Muscle layer of colon (tissue), 2 donors: ENCODE measurements around the gene HS1BP3.

Experiments used
- H3K27ac ChIP-seq: one replicate; pipeline ENCODE4 v1.7.0; 2013; ENCODE audit warnings: low read depth, mild to moderate bottlenecking, low read length, moderate library complexity
- H3K27me3 ChIP-seq, 2 donors: one replicate each; pipeline ENCODE4 v1.7.0; 2013; ENCODE audit warnings: low read length in 2 of 2, mild to moderate bottlenecking in 2 of 2; ENCODE audit not compliant: insufficient read depth in 2 of 2, control insufficient read depth in 1 of 2
- H3K36me3 ChIP-seq: one replicate; pipeline ENCODE4 v1.7.0; 2013; ENCODE audit warnings: mild to moderate bottlenecking, low read length; ENCODE audit not compliant: insufficient read depth
- H3K4me1 ChIP-seq: one replicate; pipeline ENCODE4 v1.7.0; 2013; ENCODE audit warnings: mild to moderate bottlenecking, low read length; ENCODE audit not compliant: insufficient read depth
- H3K4me3 ChIP-seq, 2 donors: one replicate each; pipeline ENCODE4 v1.7.0; 2013; ENCODE audit warnings: low read length in 2 of 2, low read depth in 1 of 2, mild to moderate bottlenecking in 1 of 2, moderate library complexity in 1 of 2
- H3K9ac ChIP-seq: one replicate; pipeline ENCODE4 v1.7.0; 2013; ENCODE audit warnings: low read length
- H3K9me3 ChIP-seq: one replicate; pipeline ENCODE4 v1.7.0; 2013; ENCODE audit warnings: mild to moderate bottlenecking, low read length
- donor health status: abdominal sarcoma.
- donor health status: Adenocarcinoma of cecum.

HS1BP3 gene

DNA sequence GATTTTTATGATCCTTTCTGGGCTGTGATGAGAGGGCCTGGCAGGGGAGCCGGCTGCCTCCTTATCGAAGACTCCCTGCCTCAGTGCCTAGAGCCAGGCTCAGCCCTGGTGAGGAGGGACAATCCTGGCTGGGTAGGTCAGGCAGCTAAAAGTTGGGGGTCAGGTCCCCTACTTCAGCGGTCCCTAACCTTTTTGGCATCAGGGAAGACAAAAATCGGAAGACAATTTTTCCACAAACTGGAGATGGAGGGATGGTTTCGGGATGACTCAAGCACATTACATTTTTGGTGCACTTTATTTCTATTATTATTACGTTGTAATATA is 53.1 kb downstream of the HS1BP3 start:
- no peak overlapping the region for H3K4me3 ChIP-seq
- H3K9ac ChIP-seq = no peak overlapping the region
- no peaks in the 10 kb centered on the region for H3K9me3 ChIP-seq
- H3K27ac ChIP-seq = no peak overlapping the region
- H3K4me1 ChIP-seq = peaks cover 21% of the 10 kb centered on the region
- H3K36me3 ChIP-seq = no peaks in the 10 kb centered on the region
- no peaks in the 10 kb centered on the region for H3K27me3 ChIP-seq

DNA sequence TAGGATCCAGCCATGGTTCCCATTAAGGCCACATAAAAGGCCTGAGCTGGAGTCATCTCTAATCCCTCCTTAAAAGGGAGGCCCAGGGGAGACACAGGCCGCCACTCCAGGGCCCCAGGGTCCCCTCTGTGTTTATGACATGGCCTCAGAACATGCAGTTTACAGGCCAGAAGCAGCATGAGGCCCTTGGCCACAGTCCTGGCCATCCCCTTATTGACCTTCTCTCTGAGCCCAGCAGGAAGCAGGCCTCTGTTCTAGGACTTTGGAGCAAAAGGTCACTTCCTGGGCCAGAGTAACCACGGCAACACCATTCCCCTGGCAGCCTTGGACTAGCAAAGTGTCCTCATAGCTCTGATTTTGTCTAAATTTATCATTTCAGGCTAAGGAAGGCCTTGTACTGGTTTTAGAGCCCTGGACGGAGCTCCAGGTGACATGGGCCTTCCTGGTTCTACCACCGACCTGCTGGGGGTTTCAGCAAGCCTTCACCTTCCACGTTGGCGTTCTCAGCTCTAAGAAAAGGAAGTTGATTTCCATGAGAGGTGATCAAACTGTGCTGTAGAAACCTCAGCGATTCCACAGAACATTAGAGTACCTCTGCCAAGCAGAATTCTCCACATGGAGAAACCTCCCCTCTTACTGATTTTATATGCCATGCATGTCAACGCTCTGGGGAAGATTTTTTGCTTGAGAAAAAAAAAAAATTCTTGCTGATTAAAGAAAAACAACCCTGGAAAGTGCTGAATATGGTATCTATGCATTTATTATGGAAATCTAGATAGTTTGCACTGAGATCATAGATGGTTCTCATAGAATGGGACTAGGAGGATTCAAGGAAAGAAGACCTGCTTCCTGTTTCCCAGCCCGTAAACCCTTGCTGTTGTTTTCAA is 53.7 kb downstream of the HS1BP3 start:
- Histone ChIP-seq H3K4me1 (peaks cover 21% of the 10 kb centered on the region), H3K27me3 (no peaks in the 10 kb centered on the region), H3K9ac (no peak overlapping the region), H3K4me3 (no peak overlapping the region), H3K36me3 (no peaks in the 10 kb centered on the region), H3K9me3 (no peaks in the 10 kb centered on the region), H3K27ac (no peak overlapping the region)

DNA sequence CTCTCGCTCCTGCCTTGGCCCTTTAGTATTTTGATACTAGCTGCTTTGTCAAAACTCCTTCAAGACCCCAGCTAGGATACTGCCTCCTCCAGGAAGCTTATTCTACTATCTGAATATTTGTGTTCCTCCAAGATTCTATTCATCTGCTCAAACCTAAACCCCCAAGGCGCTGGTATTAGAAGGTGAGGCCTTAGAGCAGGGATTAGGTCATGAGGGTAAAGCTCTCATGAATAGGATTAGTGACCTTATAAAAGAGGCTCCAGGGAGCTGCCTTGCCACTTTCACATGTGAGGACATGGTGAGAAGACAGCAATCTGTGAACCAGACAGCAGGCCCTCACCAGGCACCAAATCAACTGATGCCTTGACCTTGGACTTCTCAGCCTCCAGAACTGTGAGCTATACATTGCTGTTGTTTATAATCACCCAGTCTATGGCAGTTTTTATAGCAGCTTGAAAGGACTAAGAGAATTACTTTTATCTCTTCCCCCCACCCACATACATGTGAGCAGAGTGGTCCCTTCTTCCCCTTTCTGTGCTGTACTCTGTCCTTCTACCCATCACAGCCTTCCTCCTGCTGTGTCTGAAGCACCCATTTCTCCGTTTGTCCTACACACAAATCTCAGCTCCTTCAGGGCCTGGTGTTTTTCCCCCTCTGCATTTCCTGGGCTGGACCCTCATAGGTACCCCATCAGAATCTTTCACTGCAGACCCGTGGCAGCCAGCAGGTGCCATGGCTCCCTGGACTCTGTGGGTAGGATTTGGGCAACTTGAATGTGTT is 54.5 kb downstream of the HS1BP3 start:
- Histone ChIP-seq H3K36me3 (no peaks in the 10 kb centered on the region), H3K9ac (no peak overlapping the region), H3K27ac (no peak overlapping the region), H3K27me3 (no peaks in the 10 kb centered on the region), H3K4me1 (peaks cover 22% of the 10 kb centered on the region), H3K9me3 (no peaks in the 10 kb centered on the region), H3K4me3 (no peak overlapping the region)

DNA sequence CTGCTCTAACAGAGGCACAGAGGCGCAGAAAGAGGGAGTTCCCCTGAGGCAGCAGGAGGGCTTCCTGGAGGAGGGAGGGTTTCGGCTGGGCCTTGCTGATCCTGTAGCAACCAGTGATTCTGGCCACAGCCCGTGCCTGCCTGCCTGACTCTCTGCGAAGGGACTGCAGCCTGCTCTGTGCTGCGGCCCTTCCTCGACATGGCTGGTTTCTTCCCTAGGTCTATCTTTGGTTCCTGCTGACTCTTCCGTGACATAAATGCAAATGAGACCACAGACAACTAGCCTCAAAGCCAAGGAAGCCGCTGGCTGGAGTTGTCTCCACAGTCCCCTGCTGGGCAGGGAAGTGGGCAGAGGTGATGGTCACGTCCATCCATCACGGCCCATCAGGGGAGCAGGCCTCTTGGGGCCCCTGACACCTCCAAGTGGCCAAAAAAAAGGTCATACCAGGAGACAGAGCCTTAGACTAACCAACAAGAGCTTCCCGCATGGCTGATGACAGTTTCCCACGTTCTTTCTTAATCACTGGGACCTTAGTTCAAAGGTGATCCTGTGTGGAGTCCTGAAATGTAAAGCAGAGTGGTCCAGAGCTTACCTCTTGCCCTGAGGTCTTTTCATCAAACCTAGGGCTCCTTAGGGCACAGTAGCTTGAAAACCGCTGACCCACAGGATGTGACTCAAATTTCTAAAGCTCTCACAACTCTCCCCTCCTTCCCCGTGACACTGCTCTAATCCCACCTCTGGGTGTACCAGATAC is 55.3 kb downstream of the HS1BP3 start:
- peaks cover 29% of the 10 kb centered on the region for H3K4me1 ChIP-seq
- H3K9me3 ChIP-seq = no peaks in the 10 kb centered on the region
- H3K4me3 ChIP-seq = no peak overlapping the region
- H3K36me3 ChIP-seq = no peaks in the 10 kb centered on the region
- no peak overlapping the region for H3K27ac ChIP-seq
- no peak overlapping the region for H3K9ac ChIP-seq
- H3K27me3 ChIP-seq = no peaks in the 10 kb centered on the region

DNA sequence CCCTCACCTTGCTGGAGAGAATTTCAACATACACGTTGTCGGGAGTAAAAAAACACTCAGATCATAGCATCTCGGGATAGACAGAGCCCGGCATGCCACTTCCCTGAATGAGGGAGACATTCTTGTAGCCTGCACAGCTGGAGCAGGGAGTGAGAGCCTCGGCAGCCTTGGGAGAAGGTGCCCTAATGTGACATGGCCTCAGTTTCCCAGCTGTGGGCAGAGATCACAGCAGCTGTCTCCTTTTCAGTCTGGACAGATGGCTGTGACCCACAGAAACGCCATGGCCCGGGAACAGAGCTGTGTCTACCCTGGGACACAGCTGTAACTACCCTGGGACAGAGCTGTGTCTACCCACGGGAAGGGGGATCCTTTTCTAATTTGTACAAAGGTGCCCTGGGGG is 55.9 kb downstream of the HS1BP3 start:
- H3K27me3 ChIP-seq = no peaks in the 10 kb centered on the region
- peaks cover 32% of the 10 kb centered on the region for H3K4me1 ChIP-seq
- no peak overlapping the region for H3K4me3 ChIP-seq
- no peaks in the 10 kb centered on the region for H3K36me3 ChIP-seq
- H3K27ac ChIP-seq = no peak overlapping the region
- H3K9ac ChIP-seq = no peak overlapping the region
- no peaks in the 10 kb centered on the region for H3K9me3 ChIP-seq

DNA sequence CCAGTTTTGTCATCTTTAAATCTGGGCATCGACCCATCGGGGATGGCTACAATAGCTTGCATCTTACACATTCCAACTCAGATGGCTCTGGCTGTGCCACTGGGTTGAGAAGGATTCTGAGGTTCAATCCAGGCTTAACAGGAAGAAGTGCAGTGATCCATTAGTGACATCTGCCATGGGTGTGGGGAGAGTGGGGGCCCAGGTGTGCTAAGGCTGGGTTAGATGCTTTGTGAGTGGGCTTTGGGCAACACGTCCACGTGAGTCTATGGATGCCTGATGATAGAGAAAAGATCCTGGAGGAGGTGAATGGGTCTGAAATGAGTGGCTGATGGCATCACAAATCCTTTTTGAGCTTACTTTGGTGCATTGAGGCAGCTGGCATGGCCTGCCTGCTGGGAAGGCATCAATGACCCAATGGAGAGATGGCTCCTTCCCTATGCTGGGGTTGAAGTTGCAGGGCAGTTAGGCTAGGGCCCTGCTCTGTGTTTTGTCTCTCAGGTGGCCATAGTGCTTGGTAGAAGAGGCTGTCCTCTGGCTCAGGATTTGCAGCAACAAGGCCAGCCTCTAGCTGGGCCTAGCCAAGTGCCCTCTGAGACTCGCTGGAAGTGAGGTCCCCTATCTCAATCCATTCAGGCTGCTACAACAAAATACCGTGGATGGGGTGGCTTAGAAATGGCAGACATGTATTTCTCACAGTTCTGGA is 56.7 kb downstream of the HS1BP3 start:
- Histone ChIP-seq H3K27ac (no peak overlapping the region), H3K9me3 (no peaks in the 10 kb centered on the region), H3K4me1 (peaks cover 30% of the 10 kb centered on the region), H3K4me3 (no peak overlapping the region), H3K36me3 (no peaks in the 10 kb centered on the region), H3K9ac (no peak overlapping the region), H3K27me3 (no peaks in the 10 kb centered on the region)

DNA sequence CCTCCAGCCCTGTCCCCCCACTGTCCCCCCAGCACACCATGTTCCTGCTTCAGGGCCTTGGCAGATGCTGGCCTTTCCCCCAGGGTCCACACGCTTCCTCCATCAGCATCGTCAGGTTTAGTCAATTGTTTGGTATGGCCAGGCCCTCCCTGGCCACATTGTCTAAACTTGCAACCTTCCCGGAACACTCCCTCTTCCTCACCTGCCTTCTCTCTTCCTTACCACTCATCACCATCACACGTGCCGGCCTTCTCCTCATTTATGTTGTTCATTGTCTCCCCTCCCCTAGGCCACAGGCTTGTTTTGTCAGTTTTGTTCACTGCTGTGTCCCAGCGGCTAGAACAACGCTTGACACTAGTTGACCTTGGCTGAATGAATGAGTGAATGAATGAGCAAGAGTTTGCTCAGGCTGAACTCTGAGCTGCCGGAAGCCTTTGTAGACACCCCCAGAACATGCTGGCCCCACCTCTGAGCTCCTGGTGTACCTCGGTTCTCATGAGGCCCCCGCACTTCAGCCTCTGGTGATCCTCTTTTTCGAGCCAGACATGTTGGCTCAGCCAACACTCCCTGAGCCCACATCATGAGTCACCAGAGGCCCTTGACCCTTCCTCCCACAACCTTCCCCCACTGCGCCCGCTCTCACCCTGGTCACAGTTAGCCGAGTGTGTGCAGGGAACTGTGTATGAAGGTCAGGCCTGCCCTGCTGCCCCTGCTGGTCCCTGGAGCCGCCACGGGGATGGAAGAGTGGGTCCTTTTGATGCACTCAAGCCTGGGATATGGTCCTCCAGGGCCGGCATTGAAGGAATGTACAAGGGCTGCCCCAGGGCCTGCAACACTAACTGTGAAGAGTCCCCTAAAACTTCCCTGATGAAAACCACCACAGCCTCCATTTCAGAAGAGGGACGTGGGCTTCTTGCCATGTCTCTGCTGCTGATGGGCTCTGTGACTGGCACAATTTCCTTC is 57.5 kb downstream of the HS1BP3 start:
- no peaks in the 10 kb centered on the region for H3K9me3 ChIP-seq
- H3K27ac ChIP-seq = no peak overlapping the region
- H3K36me3 ChIP-seq = no peaks in the 10 kb centered on the region
- H3K9ac ChIP-seq = no peak overlapping the region
- no peak overlapping the region for H3K4me3 ChIP-seq
- peaks cover 25% of the 10 kb centered on the region for H3K4me1 ChIP-seq
- H3K27me3 ChIP-seq = no peaks in the 10 kb centered on the region

DNA sequence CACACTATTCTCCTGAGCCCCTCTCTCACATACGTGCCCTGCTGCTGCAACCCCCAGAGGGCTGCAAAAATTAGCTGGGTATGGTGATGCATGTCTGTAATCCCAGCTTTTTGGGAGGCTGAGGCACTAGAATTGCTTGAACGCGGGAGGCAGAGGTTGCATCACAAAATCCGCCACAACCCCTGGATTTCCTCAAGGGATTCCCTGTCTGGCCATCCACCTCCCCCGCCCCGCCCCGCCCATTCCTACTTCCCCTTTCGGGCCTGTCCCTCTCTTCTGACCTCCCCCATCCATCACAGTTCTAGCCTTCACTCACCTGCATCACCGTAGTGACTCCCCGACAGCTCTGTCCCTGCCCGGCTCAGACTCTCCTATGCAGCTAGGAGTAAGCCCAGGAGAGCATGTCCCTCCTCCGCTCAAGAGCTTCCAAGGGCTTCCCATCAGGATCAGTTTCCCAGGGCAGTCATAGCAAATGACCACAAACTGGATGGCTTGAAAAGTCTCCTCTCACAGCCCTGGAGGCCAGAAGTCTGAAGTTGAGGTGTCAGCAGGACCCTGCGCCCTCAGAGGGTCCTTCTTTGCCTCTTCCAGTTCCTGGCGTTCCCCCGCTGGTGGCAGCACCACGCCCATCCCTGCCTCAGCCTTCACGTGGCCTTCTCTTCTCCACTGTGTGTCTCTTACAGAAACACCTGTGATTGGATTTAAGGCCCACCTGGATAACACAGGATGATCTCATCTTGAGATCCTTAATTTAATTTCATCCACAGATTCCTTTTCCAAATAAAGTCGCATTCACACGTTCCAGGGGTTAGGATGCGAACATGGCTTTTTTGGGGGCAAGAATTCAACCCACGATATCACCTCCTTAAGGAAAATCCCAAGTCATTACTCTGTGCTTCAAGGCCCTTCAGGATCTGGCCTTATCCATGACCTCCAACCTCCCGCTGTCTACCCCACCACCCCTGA is 58.5 kb downstream of the HS1BP3 start:
- H3K4me1 ChIP-seq = peaks cover 19% of the 10 kb centered on the region
- H3K4me3 ChIP-seq = no peak overlapping the region
- no peak overlapping the region for H3K27ac ChIP-seq
- no peaks in the 10 kb centered on the region for H3K9me3 ChIP-seq
- no peak overlapping the region for H3K9ac ChIP-seq
- H3K36me3 ChIP-seq = no peaks in the 10 kb centered on the region
- H3K27me3 ChIP-seq = no peaks in the 10 kb centered on the region

DNA sequence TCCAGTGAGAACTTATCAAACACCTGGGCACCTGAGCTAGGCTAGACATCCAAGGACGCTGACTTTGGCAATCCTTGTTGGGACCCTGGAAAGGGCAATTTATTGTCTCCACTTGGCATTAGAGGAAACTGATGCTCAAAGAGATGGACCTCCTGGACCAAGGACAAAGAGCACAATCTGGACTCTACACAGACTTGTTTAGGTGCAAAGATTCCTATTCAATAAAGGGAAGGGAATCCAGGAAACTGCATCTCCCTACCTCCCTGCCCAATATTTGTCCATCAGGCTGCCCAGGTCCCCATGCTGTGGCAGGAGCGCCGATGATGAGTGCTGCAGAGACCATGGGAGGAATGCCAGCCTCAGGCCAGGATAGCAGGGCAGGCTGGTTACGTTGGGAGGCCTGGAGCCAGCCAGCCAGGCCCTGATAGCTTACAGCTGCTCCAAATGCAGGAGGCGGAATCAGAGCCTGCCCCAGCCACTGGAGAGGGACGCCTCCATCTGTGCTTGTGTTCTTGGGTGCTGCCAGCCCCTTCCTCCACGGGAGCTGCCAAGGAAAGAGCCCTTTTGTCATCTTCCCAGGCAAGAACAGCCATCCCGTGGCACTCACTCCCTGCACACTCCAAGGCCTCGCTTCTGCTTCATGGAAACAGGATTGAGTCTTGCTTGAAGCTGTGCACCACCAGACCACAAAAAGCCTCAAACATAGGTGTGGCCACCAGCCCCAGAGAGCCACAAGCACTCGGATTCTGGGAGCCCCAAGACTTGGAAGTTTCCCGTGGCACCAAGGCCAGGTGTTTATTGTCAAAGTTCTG is 60.0 kb downstream of the HS1BP3 start:
- no peak overlapping the region for H3K9ac ChIP-seq
- no peak overlapping the region for H3K4me3 ChIP-seq
- no peaks in the 10 kb centered on the region for H3K9me3 ChIP-seq
- H3K4me1 ChIP-seq = peaks cover 14% of the 10 kb centered on the region
- no peak overlapping the region for H3K27ac ChIP-seq
- H3K27me3 ChIP-seq = no peaks in the 10 kb centered on the region
- no peaks in the 10 kb centered on the region for H3K36me3 ChIP-seq
